ENCODE data around the gene KCNIP2.
"Not testable (repeated sequence)": the region's sequence is repeated elsewhere in the genome, so short reads cannot be mapped to it uniquely, and the experiment has no call there.

KCNIP2 gene

DNA sequence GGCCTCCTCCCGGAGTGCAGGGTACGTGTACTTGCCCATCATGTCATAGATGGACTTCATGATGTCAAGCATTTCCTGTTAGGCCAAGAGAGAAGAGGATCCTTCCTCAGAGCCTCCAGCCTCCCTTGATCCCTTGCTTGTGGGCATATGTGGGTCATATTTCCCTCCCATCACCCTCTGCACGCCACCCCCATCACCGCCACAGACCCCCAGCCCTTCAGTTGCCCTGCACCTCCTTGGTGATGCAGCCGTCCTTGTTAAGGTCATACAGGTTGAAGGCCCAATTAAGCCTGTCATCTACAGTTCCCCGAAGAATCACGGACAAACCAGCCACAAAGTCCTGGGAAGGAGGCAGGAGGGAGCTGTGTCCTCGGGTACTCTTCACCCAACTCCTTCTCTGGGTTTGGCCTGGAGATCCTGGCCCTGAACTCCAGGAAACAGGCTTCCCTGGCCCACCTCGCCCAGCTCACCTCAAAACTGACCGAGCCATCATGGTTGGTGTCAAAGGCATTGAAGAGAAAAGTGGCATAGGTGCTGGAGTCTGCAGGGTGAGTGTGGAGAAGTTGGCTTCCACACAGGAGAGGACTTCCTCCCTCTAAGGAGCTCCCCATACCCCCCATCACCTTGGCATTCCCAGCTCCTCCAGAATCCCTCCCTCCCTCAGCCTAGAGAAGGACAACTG is 15.5 kb downstream of the KCNIP2 start:
- no peak for DNase-seq (ENCODE audit: low read depth)

DNA sequence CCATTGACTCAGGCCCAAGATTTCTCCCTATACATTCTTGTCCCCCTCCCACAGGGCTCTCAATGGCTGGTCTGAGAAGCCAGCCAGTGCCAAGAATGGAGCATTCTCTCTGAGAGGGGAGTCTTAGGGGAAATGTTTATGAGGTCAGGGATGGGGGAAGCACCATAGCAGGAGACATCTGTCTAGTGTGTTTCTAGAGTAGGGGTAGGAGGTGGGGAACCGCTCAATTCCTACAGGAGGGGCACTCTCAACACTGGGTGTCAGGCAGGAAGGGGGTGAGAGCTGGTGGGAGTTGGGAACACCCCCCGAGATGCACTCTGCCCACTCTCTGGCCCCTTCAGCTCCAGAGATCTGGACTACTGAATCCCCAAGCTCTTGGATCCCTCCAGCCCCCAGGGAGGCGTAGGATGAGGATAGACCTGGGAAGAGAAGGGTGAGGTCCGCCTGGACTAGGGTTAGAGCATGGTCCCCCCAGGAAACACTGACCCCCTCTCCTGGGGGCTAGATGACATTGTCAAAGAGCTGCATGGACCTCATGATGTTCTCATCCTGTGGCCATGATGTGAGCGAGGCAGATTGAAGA is 16.7 kb downstream of the KCNIP2 start:
- DNase-seq (ENCODE audit: low read depth), result no peak

DNA sequence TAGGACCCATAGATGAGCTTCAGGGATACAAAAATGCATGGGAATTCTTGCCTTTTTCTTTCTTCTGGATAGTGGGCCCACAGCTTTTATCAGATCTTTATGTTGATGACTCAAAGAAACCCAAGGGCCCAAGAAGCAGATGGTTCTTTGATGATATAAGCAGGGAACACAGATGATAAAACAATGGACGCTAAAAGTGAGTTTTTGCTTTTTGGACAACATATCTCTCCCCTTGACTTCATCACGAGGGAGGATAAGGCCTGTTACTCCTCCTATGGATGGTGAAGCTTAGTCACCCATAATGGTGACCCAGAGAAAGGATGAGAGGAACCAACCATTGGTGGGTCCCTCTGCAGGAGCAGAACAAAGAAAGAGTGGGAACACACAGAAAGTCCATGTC is 18.9 kb downstream of the KCNIP2 start:
- no peak for DNase-seq (ENCODE audit: low read depth)

DNA sequence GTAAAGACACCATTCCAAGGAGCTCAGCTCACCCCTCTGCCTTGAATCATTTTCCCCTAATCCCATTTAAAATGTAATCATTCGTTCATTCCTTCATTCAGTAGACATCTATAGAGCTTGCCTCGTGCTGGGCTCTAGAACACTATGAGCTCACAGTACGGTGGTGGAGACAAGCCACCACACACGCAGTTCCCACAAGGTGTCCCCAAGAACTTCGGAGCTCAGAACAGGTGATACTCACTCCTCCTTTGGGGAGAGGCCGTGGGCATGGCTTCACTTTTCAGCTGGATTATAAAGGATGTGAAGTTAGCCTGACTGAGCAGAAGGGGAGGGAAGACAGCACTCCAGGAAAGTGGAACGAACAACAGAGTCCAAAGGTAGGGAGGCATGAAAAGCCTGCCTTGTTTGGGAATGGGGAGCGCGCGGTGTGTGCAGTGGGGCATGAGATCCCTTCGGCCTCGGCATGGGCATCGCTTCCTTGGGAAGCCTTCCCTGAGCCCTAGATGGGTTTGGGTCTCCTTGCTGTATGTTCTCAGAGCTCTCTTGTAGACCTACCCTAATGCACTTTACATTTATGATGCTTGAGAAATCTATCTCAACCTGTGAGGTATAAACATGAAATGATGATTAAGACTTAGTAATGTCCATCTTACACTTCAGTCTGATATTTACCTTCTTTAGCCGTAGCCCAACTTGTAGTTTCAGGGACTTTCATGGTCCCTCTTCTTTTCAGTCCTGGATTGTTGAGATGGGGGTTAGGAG is 24.5 kb downstream of the KCNIP2 start:
- DNase-seq (ENCODE audit: low read depth), result no peak

DNA sequence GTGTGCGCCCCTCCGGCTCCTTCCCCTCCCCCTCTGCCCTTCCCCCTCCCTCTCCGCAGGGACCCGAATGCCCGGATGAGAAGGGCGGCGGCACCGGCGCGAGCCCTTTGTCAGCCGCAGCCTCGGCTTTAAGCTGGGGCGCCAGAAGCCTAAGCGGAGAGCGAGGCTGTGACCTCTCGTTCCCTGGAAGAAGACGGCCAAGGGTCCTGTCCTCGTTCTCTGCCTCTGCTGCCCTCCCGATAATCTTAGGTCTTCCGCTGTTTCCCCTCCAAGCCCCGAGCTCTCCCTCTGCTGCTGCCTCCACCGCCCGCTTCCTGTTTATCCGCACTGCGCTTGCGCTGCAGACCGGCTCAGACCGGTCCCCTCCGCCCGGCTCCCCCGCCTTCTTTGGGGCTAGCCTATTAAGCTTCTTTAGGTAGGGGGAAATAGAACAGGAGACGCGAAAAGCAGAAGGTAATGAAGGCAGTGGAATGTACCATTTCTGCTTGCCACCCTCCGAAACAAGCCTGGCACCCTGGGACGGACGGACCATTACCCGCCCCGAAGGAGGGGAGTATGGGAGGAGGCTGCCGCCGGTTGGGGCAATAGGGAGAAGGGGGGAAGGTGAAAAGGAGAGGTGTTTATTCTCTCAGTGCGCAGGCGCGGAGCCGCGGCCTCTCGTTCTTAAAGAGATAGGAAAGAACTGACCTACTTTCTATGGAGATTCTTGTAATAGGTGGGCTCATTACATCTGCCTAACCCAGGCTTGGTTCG is 25.3 kb downstream of the KCNIP2 start, which contains the start of gene OGA:
TSS of gene OGA (minus strand) at position 326 of the 753 bp plus-strand sequence. CDS start 422 bp downstream, outside the sequence.
- DNase-seq (ENCODE audit: low read depth), result peak; percentile 100

DNA sequence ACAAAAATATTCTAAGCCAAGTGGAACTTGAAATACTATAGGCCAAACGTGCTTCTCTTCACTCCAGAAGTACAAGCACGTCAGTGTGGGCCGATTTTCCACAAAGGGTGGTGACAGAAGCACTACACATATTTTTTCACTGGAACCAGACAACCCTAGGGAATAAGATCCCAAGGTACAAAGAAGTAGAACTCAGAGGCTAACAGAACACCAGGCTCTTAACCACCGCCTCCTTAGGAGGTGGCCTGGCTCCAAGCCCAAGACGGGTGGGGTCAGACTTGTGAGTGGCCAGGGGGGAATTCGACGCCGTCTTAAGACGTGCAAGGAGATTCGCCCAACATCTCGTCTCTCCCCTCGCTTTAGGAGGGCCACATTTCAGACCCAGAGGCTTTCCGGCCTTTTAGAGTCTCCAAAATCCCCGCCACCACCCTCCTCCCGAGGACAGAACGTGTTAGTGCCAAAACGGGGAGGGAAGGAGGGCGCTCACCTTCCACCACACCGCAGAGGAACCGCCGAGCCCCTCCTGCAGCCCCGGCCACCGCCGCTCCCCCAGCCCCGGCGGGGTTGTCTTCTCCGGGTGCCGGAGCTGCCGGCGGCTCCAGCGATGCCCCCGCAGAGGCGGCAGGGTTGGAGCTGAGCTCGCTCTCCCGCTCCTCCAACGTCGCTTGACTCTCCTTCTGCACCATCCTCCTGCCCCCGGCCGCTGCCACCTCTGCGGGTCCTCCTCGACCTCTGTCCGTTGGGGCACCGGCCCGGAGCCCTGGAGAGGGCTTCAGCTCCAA is 26.1 kb downstream of the KCNIP2 start:
- peak; percentile 76 for DNase-seq (ENCODE audit: low read depth)

DNA sequence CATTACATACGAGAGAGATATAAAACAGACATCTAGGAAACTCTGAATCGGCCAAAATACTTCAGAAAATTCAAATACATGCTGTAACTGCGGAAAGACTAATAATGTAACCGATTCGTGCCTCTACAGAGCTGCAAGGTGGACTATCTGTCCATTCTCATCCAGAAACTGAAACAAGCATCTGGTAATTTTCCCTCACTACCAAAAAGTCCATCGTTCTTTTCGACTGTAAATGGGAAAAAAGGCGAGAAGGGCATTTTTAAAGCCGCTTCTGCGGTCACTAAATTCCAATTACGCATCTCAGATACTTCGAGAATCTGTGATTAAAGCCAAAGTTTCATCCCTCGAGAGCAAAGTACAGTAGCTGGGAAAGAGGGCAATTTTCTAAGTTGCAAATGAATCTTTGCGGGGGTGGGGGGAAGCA is 26.7 kb downstream of the KCNIP2 start:
- DNase-seq (ENCODE audit: low read depth), result no peak

DNA sequence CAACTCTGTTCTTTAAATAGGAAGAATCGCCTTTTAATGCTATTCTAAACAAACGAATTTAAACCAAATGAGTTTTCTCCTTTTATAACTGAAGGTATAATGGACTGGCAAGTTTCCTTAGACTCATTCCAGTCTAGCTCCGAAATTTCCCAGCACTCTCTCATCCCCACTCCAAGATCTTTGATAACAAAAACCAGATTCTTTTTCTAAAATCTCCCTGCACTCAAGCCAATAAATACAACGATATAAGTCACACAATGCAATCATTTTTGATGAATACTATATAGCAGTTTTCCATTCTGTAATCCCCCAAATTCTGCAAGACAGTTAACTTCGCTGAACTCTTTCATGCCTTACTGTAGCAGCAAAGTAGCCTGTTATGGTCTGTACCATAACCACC is 27.2 kb downstream of the KCNIP2 start:
- no peak for DNase-seq (ENCODE audit: low read depth)

DNA sequence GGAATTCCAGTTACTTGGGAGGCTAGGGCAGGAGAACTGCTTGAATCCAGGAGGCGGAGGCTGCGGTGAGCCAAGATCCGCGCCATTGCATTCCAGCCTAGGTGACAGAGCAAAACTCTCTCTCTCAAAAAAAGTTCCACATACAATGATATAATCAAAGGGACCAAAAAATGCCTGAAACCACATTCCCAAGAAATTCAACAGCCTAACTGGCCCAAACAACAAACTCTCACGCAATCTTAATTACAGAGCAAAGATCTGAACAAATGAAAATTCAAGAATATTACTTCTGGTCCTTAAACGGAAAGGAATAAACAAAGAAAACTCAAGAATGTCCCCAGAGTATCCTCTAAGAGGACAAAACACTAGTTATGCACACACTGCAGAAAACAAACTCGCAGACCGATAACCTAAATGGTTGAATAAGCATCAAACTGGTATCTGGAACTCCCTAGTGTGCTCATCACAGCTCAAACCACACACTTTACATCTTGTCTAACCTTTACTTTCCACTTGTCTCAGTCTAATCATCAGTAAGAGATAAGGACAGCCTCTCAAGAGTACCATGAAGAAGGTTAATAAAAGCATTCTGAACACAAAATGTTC is 29.0 kb downstream of the KCNIP2 start:
- no peak for DNase-seq (ENCODE audit: low read depth)

DNA sequence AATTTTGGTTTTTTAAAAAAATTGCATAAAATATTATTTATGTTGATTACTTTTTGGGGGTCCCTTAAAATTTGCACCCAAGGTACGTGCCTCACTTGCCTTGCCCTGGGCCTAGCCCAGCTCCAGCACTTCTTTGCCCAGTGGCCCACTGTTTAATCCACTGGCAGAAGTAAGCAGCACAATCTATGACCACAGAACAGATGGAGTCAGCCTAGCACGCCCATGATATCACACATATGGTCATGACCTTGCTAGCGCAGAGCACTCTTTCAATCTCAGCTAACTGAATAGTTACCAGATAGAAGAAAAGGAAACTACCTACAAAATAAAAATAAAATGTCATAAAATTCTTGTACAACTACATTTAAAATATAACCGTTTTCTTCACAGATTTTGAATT is 31.0 kb downstream of the KCNIP2 start:
- no peak for DNase-seq (ENCODE audit: low read depth)

DNA sequence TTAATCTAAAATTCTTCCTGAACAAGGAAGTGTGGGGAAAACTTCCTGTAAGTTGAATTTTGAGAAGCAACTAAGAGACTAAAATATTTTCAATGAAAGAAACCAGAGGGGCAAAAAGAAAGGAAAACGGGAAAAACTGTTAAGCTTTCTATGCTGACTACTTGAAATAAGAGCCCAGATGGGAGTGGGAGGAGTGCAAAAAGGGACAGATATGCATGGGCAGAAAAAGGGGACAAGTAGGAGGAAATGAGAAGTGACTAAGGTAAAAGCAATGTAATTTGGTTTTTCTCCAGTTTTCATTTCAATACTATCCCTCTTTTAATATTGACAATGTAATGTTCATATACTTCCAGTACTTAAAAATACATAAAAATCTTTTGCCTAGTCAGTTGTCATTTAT is 36.4 kb downstream of the KCNIP2 start:
- DNase-seq (ENCODE audit: low read depth), result no peak

DNA sequence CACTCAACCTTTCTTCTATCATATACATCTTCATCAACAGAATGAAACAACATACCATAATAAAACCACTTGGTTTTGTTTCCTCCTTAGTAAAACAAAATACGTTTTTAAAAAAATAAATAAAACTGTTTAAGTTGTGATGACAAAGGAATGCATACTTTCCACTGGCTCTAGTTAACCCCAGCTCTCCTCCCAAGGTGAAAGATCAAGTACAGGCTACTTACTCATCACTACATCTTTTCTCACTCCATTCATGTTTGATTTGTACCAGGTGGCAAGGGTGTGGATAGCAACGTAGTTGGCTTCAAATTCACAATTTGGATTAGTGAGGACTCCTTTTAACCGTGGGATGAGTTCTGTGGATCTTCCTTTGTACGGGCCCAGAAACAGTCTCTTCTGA is 40.1 kb downstream of the KCNIP2 start:
- no peak for DNase-seq (ENCODE audit: low read depth)

DNA sequence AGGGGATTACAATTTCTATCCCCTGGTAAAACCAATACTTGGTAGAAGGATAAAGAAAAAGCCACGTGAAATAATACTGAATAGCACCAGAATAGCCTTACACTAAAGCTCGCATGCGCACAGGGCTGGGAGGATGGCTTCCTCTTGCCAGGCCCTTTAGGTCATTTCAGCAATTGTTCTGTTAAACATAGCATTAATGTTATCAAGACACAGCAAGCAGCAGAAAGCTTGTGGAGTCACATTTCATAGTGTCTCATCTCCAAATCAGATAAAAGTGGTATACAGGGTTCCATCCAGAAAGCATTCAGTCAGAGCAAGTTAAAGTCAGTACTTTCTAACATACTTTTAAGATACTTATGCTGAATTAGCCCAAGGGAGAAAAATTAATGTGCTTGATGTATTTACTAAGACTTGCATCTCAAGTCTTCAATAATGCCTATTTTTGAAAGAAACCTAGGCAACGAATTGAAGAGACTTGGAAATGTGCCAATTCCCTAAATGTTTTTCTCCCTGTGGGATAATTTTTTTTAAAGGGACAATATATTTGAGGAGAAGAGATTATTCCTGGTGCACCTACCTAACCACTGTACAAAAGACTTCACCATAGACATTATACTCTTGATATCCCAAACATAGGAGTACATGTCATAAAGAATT is 46.1 kb downstream of the KCNIP2 start:
- DNase-seq (ENCODE audit: low read depth), result no peak

DNA sequence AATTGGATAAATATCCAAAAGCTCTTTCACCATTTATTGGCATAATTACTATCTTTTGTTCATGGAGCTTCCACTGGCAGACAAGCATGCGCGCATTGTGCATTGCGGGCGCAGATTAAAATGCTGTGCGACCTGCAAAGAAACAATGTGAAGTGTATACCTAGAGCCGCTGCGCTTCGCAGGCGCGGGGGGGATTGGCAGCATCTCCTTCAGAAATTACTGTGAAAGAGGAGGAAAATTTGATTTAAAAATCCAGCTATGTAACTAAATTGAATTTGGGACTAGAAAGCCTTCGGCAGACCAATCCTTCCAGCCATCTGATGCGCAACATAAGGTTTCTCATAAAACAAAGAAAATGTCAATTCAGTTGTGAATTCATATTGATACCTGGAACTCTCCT is 50.1 kb downstream of the KCNIP2 start:
- no peak for DNase-seq (ENCODE audit: low read depth)

DNA sequence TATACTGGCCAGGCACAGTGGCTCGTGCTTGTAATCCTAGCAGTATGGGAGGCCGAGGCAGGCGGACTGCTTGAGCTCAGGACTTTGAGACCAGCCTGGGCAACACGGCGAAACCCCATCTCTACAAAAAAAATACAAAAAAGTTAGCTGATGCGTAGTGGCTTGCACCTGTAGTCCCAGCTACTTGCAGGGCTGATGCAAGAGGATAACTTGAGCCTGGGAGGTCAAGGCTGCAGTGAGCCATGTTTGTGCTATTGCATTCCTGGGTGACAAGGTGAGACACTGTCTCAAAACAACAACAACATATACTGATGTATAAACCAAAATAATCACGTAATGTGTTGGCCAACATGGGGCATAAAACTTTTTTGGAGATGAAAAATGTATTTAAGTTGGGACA is 53.9 kb downstream of the KCNIP2 start:
- DNase-seq (ENCODE audit: low read depth), result no peak

DNA sequence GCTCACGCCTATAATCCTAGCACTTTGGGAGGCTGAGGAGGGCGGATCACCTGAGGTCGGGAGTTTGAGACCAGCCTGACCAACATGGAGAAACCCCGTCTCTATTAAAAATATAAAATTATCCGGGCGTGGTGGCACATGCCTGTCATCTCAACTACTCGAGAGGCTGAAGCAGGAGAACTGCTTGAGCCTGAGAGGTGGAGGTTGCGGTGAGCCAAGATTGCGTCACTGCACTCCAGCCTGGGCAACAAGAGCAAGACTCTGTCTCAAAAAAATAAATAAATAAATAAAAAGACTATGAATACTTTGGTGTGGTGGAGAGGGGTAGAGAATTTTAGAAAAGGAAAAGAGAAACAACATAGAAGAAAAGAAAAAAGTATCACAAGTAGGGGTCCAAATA is 54.4 kb downstream of the KCNIP2 start:
- not testable (repeated sequence) for DNase-seq (ENCODE audit: low read depth)

DNA sequence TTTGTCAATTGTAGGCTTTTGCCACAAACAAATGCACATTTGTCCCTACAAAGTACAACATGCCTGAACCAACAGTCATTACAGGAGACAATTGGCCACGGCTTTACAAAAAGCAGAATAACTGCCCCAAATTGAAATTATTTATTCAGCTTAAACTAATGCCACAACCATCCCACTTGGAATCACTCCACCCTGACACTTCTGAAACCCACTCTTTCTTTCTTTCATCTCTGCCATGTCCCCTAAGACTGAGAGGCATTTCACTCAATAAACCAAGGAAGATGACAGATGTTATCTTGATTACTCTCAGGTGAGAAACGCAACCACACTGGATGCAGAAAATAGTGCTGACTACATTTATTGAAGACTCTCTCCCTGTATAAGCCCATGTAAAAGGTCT is 57.8 kb downstream of the KCNIP2 start:
- DNase-seq (ENCODE audit: low read depth), result no peak

DNA sequence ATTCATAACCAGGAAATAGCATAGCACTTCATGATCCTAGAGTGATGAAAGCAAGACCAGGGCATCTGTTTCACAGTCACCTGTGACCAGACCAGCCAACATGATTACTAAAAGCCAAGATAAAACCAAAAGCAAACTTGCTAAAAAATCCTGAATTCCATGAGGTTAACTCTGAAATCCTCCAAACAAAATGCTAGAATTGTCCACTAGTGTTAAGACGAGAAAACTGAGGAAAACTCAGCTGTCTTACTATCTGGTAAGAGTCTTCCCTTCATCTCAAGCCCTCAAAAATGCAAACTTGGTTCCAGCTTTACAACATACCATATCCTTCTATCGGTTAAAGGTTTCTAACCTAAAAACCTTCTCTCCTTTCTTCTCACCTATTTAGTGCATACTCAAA is 59.0 kb downstream of the KCNIP2 start:
- DNase-seq (ENCODE audit: low read depth), result no peak

DNA sequence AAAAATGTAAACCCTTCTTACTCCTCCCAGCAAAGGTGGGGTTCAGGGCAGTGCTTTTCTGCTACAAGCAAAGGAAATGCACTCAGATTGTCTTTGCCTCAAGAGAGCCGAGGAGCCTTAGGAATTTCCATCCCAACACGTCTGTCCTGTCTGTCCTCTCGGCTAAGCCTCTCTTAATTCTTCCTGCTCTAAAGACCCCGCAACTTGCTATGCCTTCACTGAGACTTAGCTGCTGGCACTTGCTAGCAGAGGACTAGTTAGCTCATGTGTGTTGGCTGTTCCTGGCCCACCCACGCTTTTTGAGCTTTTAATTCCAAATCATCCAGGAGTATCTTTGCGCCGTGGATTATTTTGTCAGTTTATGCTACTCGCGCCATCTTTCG is 59.9 kb downstream of the KCNIP2 start:
- no peak for DNase-seq (ENCODE audit: low read depth)

DNA sequence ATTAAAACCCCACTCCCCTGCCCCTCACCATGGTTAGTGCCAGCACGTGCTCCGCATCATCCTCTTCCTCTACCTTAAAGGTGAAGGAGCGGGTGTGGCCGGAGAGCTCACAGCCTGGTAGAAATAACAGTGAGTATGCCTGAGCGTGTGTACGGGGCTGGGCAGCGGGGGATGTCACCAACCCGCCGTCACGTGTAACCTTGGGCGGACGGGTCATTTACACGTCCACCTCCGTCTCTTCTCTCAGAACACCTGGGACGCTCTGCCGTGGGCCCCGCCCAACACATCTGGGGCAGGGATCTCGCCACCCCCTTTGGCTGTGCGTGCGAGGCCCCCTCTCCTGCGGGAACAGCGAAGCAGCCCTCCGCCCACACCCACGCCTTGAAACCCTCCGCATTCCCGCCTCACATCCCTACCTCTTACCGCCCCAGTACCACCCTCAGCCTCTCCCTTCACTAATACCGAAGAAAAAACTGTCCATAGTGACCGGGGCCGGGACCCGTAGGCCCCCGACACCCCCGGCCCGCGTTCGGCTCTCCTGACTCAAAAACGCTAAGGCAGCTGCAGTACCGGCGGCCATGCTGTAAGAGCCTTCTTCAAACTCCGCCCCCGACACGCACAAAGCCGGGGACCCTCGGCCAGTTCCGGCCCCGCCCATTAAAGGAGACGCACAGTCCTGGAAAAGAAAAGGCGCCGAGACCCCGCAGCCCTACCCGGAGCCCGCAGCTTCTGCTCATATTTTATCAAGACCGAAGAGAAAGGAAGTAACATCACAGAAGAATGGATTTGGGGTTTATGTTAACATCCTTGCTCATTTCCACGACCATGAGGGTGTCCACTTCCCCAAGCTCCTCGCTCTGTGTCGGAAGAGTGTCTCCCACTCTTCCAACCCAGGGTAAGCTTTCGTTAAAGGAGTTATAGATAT is 60.5 kb downstream of the KCNIP2 start, which contains the start of gene NPM3:
TSS of gene NPM3 (minus strand) at position 636 of the 925 bp plus-strand sequence. CDS start at position 580, 56 bp downstream.
- DNase-seq (ENCODE audit: low read depth), result peak; percentile 59

All from CMK (cell line).